IMR-90 (cell line): Measurements from ENCODE around the gene CDK5RAP3.

ENCODE experiments used
- BHLHE40 ChIP-seq: fragments of 150-350 bp; IDR thresholded peaks from 2 replicates; pipeline ENCODE4 v1.6.1; 2016; ENCODE audit warnings: mild to moderate bottlenecking, low read depth, low read length
- CEBPB ChIP-seq: IDR thresholded peaks from 2 replicates; pipeline ENCODE4 v1.6.1; 2012; ENCODE audit warnings: low read depth, low read length, improper control_type of control experiment
- MAFK ChIP-seq: IDR thresholded peaks from 2 replicates; pipeline ENCODE4 v1.6.1; 2012; ENCODE audit warnings: low read depth, low read length, improper control_type of control experiment
- MXI1 ChIP-seq: IDR thresholded peaks from 2 replicates; pipeline ENCODE4 v1.6.1; 2012; ENCODE audit warnings: low read depth, mild to moderate bottlenecking, low read length, moderate library complexity, borderline replicate concordance
- POLR2A ChIP-seq: IDR thresholded peaks from 2 replicates; pipeline ENCODE4 v1.6.1; 2012; ENCODE audit warnings: mild to moderate bottlenecking, low read depth, low read length
- RAD21 ChIP-seq: IDR thresholded peaks from 2 replicates; pipeline ENCODE4 v1.6.1; 2012; ENCODE audit warnings: low read length, improper control_type of control experiment
- SMC3 ChIP-seq: fragments of 150-350 bp; IDR thresholded peaks from 2 replicates; pipeline ENCODE4 v1.6.1; 2016; ENCODE audit warnings: low read depth, mild to moderate bottlenecking, antibody characterized with exemption, low read length, moderate library complexity
- TF ChIP-seq, protein P1 (sequence below): conservative IDR thresholded peaks from 2 replicates; pipeline ENCODE4 v1.5.1; 2012; ENCODE audit warnings: mild to moderate bottlenecking, low read depth, low read length, improper control_type of control experiment

DNA sequence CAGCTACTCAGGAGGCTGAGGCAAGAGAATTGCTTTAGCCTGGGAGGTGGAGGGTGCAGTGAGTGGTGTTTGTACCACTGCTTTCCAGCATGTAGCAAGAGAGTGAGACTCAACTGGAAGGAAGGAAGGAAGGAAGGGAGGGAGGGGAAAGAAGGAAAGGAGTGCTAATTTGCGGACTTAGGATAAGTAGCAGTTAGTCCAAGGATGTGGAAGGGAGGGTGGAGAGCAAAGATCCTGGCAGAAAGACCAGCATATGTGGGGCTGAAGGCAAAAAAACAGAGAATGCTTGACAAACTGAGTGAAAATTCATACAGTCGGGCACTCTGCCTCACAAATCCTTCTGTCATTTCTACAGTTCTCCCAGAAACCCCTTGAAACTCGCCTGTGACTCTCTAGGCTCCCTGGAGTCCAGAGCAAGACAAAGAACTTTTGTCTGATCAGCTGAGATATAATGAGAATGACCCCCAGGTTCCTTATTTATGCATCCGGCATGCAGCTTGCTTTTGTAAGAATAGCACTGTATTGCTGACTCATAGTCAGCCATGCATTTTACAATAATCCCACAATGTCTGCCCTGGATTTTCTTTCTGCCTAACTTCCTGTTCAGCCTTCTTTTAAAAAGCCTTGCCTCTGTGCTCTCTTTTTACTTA, 31.5 kb downstream of the CDK5RAP3 start:
- peak; percentile 78 for TF ChIP-seq MAFK
- TF ChIP-seq POLR2A = no peak
- no peak for TF ChIP-seq RAD21
- TF ChIP-seq, protein P1, sequence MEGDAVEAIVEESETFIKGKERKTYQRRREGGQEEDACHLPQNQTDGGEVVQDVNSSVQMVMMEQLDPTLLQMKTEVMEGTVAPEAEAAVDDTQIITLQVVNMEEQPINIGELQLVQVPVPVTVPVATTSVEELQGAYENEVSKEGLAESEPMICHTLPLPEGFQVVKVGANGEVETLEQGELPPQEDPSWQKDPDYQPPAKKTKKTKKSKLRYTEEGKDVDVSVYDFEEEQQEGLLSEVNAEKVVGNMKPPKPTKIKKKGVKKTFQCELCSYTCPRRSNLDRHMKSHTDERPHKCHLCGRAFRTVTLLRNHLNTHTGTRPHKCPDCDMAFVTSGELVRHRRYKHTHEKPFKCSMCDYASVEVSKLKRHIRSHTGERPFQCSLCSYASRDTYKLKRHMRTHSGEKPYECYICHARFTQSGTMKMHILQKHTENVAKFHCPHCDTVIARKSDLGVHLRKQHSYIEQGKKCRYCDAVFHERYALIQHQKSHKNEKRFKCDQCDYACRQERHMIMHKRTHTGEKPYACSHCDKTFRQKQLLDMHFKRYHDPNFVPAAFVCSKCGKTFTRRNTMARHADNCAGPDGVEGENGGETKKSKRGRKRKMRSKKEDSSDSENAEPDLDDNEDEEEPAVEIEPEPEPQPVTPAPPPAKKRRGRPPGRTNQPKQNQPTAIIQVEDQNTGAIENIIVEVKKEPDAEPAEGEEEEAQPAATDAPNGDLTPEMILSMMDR = no peak
- peak; percentile 32; the same call in 1 of the 2 replicates for TF ChIP-seq BHLHE40
- TF ChIP-seq SMC3 = no peak
- TF ChIP-seq CEBPB = peak; percentile 60
- no peak for TF ChIP-seq MXI1
